PFSK-1 (cell line): ENCODE results near the gene JHY.

ENCODE experiments used
- FOXP2 ChIP-seq: optimal IDR thresholded peaks from 2 replicates; pipeline ENCODE3; 2011; ENCODE audit warnings: borderline replicate concordance, control low read depth, inconsistent platforms; ENCODE audit not compliant: insufficient read depth; ENCODE audit errors: extremely low read length, extremely low read depth
- POLR2AphosphoS5 ChIP-seq: IDR thresholded peaks from 2 replicates; pipeline ENCODE4 v1.6.1; 2012; ENCODE audit warnings: low read depth, mild to moderate bottlenecking, control low read depth, low read length, moderate library complexity
- REST ChIP-seq, 2 experiments: IDR thresholded peaks; 2 replicates each; pipeline versions ENCODE4 v1.6.1 to v1.8.0; 2011 to 2012; ENCODE audit warnings: low read depth in 2 of 2, low read length in 2 of 2, control low read depth in 1 of 2, inconsistent platforms in 1 of 2, mild to moderate bottlenecking in 1 of 2, moderate library complexity in 1 of 2; ENCODE audit not compliant: insufficient read depth in 1 of 2
- SIN3A ChIP-seq: IDR thresholded peaks from 2 replicates; pipeline ENCODE4 v1.6.1; 2012; ENCODE audit warnings: mild to moderate bottlenecking, low read length, moderate library complexity, borderline replicate concordance; ENCODE audit not compliant: insufficient read depth
- TAF1 ChIP-seq: IDR thresholded peaks from 2 replicates; pipeline ENCODE4 v1.6.1; 2012; ENCODE audit warnings: low read length, control low read depth, borderline replicate concordance; ENCODE audit not compliant: insufficient read depth

Gene JHY

GRCh38 chr11:122861631-122862030 is 20.9 kb upstream of the JHY start:
- TF ChIP-seq SIN3A (no peak), FOXP2 (no peak), TAF1 (no peak), POLR2AphosphoS5 (no peak), REST (IDR thresholded peaks at IDR 0.05; ENCODE audit: insufficient read depth in 1 of 2, low read depth in 2 of 2, low read length in 2 of 2) (no peak)

DNA sequence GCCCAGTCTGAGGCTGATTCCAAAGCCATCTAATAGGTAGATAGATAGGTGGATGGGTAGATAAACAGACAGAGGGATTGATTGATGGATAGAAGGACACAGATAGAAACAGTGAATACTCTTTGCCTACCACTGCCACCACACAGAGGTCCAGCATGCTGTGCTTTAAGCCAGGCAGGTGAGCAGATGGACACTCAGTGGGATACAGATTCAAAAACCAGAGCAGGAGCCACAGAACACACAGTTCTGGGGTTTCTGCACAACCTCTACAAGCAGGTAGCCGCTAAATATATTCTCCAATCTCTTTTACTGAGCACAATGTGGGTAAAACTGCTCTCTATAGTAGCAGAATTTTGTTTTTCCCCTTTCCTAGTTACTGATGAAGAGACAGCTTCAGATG is 20.5 kb upstream of the JHY start:
- TF ChIP-seq REST (IDR thresholded peaks at IDR 0.05; ENCODE audit: insufficient read depth in 1 of 2, low read depth in 2 of 2, low read length in 2 of 2) (no peak), POLR2AphosphoS5 (no peak), TAF1 (no peak), SIN3A (no peak), FOXP2 (no peak)

GRCh38 chr11:122863704-122864326 is 18.7 kb upstream of the JHY start:
- TF ChIP-seq REST (IDR thresholded peaks at IDR 0.05; ENCODE audit: insufficient read depth in 1 of 2, low read depth in 2 of 2, low read length in 2 of 2) (no peak), POLR2AphosphoS5 (no peak), FOXP2 (no peak), TAF1 (no peak), SIN3A (no peak)

DNA sequence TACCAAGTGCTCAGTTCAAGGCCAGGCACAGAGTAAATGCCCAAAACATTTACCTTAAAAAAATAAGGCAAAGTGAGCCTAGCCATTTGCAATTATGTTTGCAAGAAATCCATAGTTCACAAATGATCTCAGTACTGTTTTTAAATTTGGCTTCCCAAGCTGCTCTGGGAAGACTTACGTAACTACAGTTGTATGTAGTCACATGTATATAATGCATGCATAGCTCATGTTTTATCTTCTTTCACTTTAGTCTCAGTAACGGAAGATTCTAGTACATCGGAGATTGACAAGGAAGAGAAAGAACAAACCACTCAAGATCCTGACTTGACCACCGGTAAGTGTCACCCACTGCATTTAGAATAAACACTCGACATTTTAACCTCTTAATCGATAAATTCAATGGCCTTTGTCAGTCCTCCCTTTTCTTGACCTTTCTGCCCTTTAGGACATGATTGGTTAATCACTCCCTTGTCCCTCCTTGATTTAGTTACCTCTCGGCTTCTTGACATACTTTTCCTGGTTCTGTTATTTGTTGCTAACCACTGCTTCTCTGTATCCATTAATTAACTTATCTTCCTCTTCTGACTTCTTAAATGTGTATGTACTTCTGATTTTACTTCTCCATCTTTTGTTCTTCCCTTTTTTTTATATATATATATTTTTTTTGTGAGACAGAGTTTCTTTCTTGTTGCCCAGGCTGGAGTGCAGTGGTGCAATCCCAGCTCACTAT is 18.0 kb upstream of the JHY start:
- no peak for TF ChIP-seq SIN3A
- TF ChIP-seq POLR2AphosphoS5 = no peak
- no peak for TF ChIP-seq REST (IDR thresholded peaks at IDR 0.05; ENCODE audit: insufficient read depth in 1 of 2, low read depth in 2 of 2, low read length in 2 of 2)
- no peak for TF ChIP-seq TAF1
- TF ChIP-seq FOXP2 = no peak
